Astrocyte of the cerebellum (primary cell): ENCODE measurements around the gene ZNF12.

ENCODE experiments used
- DNase-seq: peaks from one replicate; pipeline ENCODE4 v3.0.0-alpha.2; 2011; ENCODE audit warnings: low read depth
- H3K4me3 ChIP-seq: 2 replicates; pipeline ENCODE4 v1.5.1; 2011; ENCODE audit warnings: mild to moderate bottlenecking, low read depth, low read length, moderate library complexity
- in situ Hi-C: cut with HindIII; loops from 2 replicates; pipeline ENCODE4 v1.10.0; 2017; ENCODE audit warnings: low sequenced_read_pairs
- TF ChIP-seq, protein P1 (sequence below): IDR thresholded peaks from 2 replicates; pipeline ENCODE4 v1.5.1; 2012; ENCODE audit warnings: low read length, low read depth, moderate library complexity, mild to moderate bottlenecking; ENCODE audit errors: missing control alignments

The ZNF12 gene

DNA sequence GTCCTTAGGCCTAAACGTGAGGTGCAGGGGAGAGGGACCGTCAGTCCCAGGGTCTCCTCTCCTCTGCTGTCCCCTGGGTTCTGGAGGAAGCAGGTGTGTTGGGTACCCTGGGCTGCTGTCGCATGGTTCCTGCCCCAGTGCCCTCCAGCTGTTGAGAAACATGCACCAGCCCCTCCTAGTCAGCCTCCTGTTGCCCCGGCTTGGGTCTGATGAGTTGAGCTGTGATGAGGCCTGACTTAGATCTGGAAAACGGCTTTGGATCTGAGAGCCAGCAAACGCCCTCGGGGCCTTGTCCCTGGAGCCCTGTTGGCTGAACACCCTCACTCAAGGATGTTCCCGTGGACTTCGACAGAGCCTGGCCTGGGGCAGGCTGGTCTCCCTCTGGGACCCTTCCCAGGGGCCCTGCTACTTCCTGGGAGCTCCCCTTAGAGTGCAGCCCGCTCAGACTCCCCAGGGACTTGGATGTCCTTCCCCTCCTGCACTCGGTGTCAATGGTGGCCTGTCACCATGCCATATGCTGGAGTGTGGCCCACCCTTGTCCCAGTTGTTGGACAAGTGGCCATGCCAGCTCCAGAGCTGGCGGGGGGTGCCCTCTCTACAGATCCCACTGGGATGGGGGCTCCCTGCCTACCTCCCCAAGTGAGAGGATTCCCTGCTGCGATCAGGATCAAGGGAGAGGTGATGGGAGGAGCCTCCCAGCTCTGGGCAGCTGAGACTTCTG, 57.3 kb downstream of the ZNF12 start:
- TF ChIP-seq, protein P1, sequence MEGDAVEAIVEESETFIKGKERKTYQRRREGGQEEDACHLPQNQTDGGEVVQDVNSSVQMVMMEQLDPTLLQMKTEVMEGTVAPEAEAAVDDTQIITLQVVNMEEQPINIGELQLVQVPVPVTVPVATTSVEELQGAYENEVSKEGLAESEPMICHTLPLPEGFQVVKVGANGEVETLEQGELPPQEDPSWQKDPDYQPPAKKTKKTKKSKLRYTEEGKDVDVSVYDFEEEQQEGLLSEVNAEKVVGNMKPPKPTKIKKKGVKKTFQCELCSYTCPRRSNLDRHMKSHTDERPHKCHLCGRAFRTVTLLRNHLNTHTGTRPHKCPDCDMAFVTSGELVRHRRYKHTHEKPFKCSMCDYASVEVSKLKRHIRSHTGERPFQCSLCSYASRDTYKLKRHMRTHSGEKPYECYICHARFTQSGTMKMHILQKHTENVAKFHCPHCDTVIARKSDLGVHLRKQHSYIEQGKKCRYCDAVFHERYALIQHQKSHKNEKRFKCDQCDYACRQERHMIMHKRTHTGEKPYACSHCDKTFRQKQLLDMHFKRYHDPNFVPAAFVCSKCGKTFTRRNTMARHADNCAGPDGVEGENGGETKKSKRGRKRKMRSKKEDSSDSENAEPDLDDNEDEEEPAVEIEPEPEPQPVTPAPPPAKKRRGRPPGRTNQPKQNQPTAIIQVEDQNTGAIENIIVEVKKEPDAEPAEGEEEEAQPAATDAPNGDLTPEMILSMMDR = no peak
- in situ Hi-C loops = no loop called here
- no peak overlapping the region for H3K4me3 ChIP-seq
- DNase-seq = no peak

- in situ Hi-C loops = no loop called here
- TF ChIP-seq, protein P1 = no peak
- no peak overlapping the region for H3K4me3 ChIP-seq
- DNase-seq = no peak
Observed at GRCh38 chr7:6648815-6649104, 58.0 kb downstream of the ZNF12 start.

GRCh38 chr7:6648066-6648814, 58.5 kb downstream of the ZNF12 start:
- TF ChIP-seq, protein P1 = no peak
- in situ Hi-C loops = no loop called here
- DNase-seq = no peak
- no peak overlapping the region for H3K4me3 ChIP-seq

GRCh38 chr7:6647541-6647940, 59.2 kb downstream of the ZNF12 start:
- TF ChIP-seq, protein P1 = no peak
- H3K4me3 ChIP-seq = no peak overlapping the region
- DNase-seq = no peak
- in situ Hi-C loops = no loop called here

DNA sequence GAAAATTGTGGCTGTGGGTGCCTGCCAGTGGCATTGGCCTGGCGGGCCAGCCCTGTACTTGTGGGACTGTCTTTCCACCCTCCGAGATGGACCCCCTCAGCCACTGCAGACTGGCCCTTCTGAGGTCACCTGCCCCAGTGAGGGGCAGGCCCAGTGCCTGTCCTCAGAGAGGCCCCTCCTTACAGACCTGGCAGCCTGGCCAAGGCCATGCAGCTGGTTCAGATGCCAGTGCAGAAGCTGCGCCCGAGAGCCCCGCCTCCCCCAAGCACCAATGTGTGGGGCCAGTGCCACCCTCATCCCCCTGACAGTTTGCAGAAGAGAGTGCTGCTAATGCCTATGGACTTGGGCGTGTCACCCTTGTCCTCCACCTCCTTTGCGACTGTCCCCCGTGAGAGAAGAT, 59.7 kb downstream of the ZNF12 start:
- TF ChIP-seq, protein P1 = no peak
- no peak for DNase-seq
- H3K4me3 ChIP-seq = no peak overlapping the region
- in situ Hi-C loops = no loop called here

DNA sequence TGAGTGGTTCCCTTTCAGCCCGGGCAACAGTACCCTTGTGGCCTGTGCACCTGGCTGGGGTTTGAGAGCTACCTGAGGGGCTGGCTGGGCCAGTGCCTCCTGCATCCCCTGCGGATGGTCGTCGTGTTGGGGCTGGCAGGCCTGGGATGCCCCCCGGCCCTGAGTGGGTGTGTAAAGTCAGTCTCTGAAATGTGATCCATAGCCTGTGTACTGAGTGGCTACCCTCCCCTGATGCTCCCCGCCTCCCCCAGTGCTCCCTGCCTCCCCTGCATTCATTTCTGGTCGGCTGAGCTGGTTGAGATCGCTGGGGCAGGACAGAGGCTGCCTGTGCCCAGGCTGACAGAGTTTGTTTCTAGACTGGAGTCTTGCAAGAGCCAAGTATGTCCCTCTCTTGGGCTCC, 60.3 kb downstream of the ZNF12 start:
- TF ChIP-seq, protein P1 = no peak
- H3K4me3 ChIP-seq = no peak overlapping the region
- in situ Hi-C loops = no loop called here
- DNase-seq = no peak
